Measurements from ENCODE around the gene HELZ. TPM values are rescaled to one million over a fixed set of nuclear protein-coding genes. Genes with fewer than 3 reads are reported as not detected.
"Not testable (repeated sequence)": the region's sequence is repeated elsewhere in the genome, so short reads cannot be mapped to it uniquely, and the experiment has no call there.

The HELZ gene
- total and polyA plus RNA-seq, 2 donors (not counting 3 experiments of a cell fraction or from before 2014, with no cell fraction given) = 8.0 to 47.3 TPM

GRCh38 chr17:67253384-67253783 lies 8.4 kb upstream of the HELZ start:
- POLR2A ChIA-PET = interaction anchor here (0.6 kb wide), 1 partner anchor 14 kb away, joined by 9 read pairs; no protein-coding TSS in a partner anchor
- H4K20me1 ChIP-seq (replicated peaks; ENCODE audit: control insufficient read depth, extremely low read depth, insufficient read depth, low read length) = no peaks in the 10 kb centered on the region
- no peak for DNase-seq (ENCODE audit: low read depth, low spot score)
- no TSS peak for BruUV-seq (replicated peaks)
- H3K9ac ChIP-seq (replicated peaks; ENCODE audit: extremely low read depth, insufficient read depth, low read length) = no peak overlapping the region
- no peaks in the 10 kb centered on the region for H3K9me1 ChIP-seq (replicated peaks; ENCODE audit: control insufficient read depth, extremely low read depth, insufficient read depth, low read length)
- H3K4me3 ChIP-seq (replicated peaks in 1 of 3; ENCODE audit: insufficient read depth in 1 of 3, low read depth in 1 of 3, low read length in 3 of 3) = no peak overlapping the region
- dilution Hi-C loops (cut with MboI; ENCODE audit: extremely low pct_ligation_motif_present, low sequenced_read_pairs) = no loop called here
- no peak for FAIRE-seq
- H3K27ac ChIP-seq (ENCODE audit: insufficient read depth, low read depth, low read length) = no peak overlapping the region
- H3K79me2 ChIP-seq (ENCODE audit: control insufficient read depth, insufficient read depth, low read length) = no peaks in the 10 kb centered on the region
- H3K4me2 ChIP-seq (ENCODE audit: insufficient read depth, low read length) = no peak overlapping the region
- H3K9me3 ChIP-seq (replicated peaks; ENCODE audit: control insufficient read depth, insufficient read depth, low read length) = no peaks in the 10 kb centered on the region
- CTCF ChIA-PET = no interaction called here
- no peaks in the 10 kb centered on the region for H3K27me3 ChIP-seq (ENCODE audit: control insufficient read depth in 2 of 2, insufficient read depth in 2 of 2, low read length in 2 of 2)
- no peak overlapping the region for H2AFZ ChIP-seq (ENCODE audit: low read depth, low read length)
- TF ChIP-seq EZH2 (IDR thresholded peaks at IDR 0.05; ENCODE audit: borderline replicate concordance, low read depth, low read length, severe bottlenecking) (no peak), JUN (IDR thresholded peaks at IDR 0.05; ENCODE audit: borderline replicate concordance, insufficient read depth, insufficient read length, low read depth) (no peak), POLR2AphosphoS5 (IDR thresholded peaks at IDR 0.05; ENCODE audit: insufficient read depth, low read depth, low read length) (no peak), POLR2A (IDR thresholded peaks at IDR 0.05; ENCODE audit: low read depth, low read length) (no peak), FOS (IDR thresholded peaks at IDR 0.05; ENCODE audit: borderline replicate concordance, insufficient read depth, low read length) (no peak), MYC (IDR thresholded peaks at IDR 0.05; ENCODE audit: low read depth, low read length) (no peak), GATA2 (IDR thresholded peaks at IDR 0.05; ENCODE audit: insufficient read depth, insufficient read length, low read depth, low read length) (no peak)
- TF ChIP-seq, protein P1, sequence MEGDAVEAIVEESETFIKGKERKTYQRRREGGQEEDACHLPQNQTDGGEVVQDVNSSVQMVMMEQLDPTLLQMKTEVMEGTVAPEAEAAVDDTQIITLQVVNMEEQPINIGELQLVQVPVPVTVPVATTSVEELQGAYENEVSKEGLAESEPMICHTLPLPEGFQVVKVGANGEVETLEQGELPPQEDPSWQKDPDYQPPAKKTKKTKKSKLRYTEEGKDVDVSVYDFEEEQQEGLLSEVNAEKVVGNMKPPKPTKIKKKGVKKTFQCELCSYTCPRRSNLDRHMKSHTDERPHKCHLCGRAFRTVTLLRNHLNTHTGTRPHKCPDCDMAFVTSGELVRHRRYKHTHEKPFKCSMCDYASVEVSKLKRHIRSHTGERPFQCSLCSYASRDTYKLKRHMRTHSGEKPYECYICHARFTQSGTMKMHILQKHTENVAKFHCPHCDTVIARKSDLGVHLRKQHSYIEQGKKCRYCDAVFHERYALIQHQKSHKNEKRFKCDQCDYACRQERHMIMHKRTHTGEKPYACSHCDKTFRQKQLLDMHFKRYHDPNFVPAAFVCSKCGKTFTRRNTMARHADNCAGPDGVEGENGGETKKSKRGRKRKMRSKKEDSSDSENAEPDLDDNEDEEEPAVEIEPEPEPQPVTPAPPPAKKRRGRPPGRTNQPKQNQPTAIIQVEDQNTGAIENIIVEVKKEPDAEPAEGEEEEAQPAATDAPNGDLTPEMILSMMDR (IDR thresholded peaks at IDR 0.05; ENCODE audit: extremely low read depth in 1 of 2, insufficient read depth in 1 of 2, low read depth in 1 of 2, low read length in 2 of 2) = no peak
- TF ChIP-seq, protein P2, sequence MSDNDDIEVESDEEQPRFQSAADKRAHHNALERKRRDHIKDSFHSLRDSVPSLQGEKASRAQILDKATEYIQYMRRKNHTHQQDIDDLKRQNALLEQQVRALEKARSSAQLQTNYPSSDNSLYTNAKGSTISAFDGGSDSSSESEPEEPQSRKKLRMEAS (IDR thresholded peaks at IDR 0.05; ENCODE audit: insufficient read depth, insufficient read length) = no peak
- intact Hi-C loops (cut with micrococcal nuclease) = no loop called here
- H3K36me3 ChIP-seq (ENCODE audit: control insufficient read depth in 2 of 2, extremely low read depth in 1 of 2, insufficient read depth in 2 of 2, low read length in 2 of 2) = no peaks in the 10 kb centered on the region
- peaks cover 13% of the 10 kb centered on the region for H3K4me1 ChIP-seq (ENCODE audit: control insufficient read depth, extremely low read depth, insufficient read depth, low read length)

- H3K4me1 ChIP-seq (ENCODE audit: control insufficient read depth, extremely low read depth, insufficient read depth, low read length); H3K27me3 ChIP-seq (ENCODE audit: control insufficient read depth in 2 of 2, insufficient read depth in 2 of 2, low read length in 2 of 2); FAIRE-seq; H2AFZ ChIP-seq (ENCODE audit: low read depth, low read length); H3K9me3 ChIP-seq (replicated peaks; ENCODE audit: control insufficient read depth, insufficient read depth, low read length); dilution Hi-C loops (cut with MboI; ENCODE audit: extremely low pct_ligation_motif_present, low sequenced_read_pairs); H3K4me3 ChIP-seq (replicated peaks in 1 of 3; ENCODE audit: insufficient read depth in 1 of 3, low read depth in 1 of 3, low read length in 3 of 3); CTCF ChIA-PET; H3K9ac ChIP-seq (replicated peaks; ENCODE audit: extremely low read depth, insufficient read depth, low read length); H4K20me1 ChIP-seq (replicated peaks; ENCODE audit: control insufficient read depth, extremely low read depth, insufficient read depth, low read length); DNase-seq (ENCODE audit: low read depth, low spot score); H3K9me1 ChIP-seq (replicated peaks; ENCODE audit: control insufficient read depth, extremely low read depth, insufficient read depth, low read length); H3K27ac ChIP-seq (ENCODE audit: insufficient read depth, low read depth, low read length); H3K36me3 ChIP-seq (ENCODE audit: control insufficient read depth in 2 of 2, extremely low read depth in 1 of 2, insufficient read depth in 2 of 2, low read length in 2 of 2); intact Hi-C loops (cut with micrococcal nuclease); BruUV-seq (replicated peaks); H3K4me2 ChIP-seq (ENCODE audit: insufficient read depth, low read length); H3K79me2 ChIP-seq (ENCODE audit: control insufficient read depth, insufficient read depth, low read length): not testable (repeated sequence)
- POLR2A ChIA-PET = interaction anchor here (0.6 kb wide), 2 partner anchors 38 to 41 kb away, joined by 3 read pairs; no protein-coding TSS in a partner anchor
These were observed 6.6 kb upstream of the HELZ start for GRCh38 chr17:67251586-67251985.
